OCI-LY1 (cell line): ENCODE measurements around the gene OR2G3.

Source experiments
- H2AFZ ChIP-seq: fragments of 200-600 bp; sonication (generic), shearing (Covaris generic); 2 replicates; pipeline ENCODE4 v1.6.0; 2014; ENCODE audit warnings: antibody characterized with exemption, mild to moderate bottlenecking, low read length
- H3F3A ChIP-seq: fragments of 200-600 bp; sonication (generic), shearing (Covaris generic); 2 replicates; pipeline ENCODE4 v1.6.0; 2014; ENCODE audit warnings: mild to moderate bottlenecking, antibody characterized with exemption, low read length, moderate library complexity; ENCODE audit not compliant: insufficient read depth
- H3K27ac ChIP-seq: fragments of 200-600 bp; sonication (generic); 2 replicates; pipeline ENCODE4 v1.5.1; 2014; ENCODE audit warnings: low read length, mixed run types, mild to moderate bottlenecking, low read depth; ENCODE audit not compliant: poor library complexity, severe bottlenecking
- H3K27me3 ChIP-seq: fragments of 200-600 bp; sonication (generic); 2 replicates; pipeline ENCODE4 v1.6.0; 2014; ENCODE audit warnings: antibody characterized with exemption, mild to moderate bottlenecking, low read length, moderate library complexity; ENCODE audit not compliant: insufficient read depth
- H3K36me3 ChIP-seq: fragments of 200-600 bp; sonication (generic); 2 replicates; pipeline ENCODE4 v1.6.1; 2014; ENCODE audit warnings: mild to moderate bottlenecking, antibody characterized with exemption, low read length, moderate library complexity, mixed read lengths; ENCODE audit not compliant: insufficient read depth
- H3K4me1 ChIP-seq: fragments of 200-600 bp; sonication (generic); 2 replicates; pipeline ENCODE4 v1.5.1; 2014; ENCODE audit warnings: mild to moderate bottlenecking, low read length, moderate library complexity; ENCODE audit not compliant: insufficient read depth, severe bottlenecking
- H3K4me2 ChIP-seq: fragments of 200-600 bp; sonication (generic), shearing (Covaris generic); 2 replicates; pipeline ENCODE4 v1.6.1; 2014; ENCODE audit warnings: low read length
- H3K4me3 ChIP-seq: fragments of 200-600 bp; sonication (generic); 2 replicates; pipeline ENCODE4 v1.5.1; 2014; ENCODE audit warnings: low read length, low read depth, mild to moderate bottlenecking, mixed read lengths; ENCODE audit not compliant: poor library complexity, severe bottlenecking
- H3K79me2 ChIP-seq: fragments of 200-600 bp; shearing (Covaris generic); 2 replicates; pipeline ENCODE4 v1.6.1; 2016; ENCODE audit warnings: mixed run types, low read length, mixed read lengths; ENCODE audit not compliant: insufficient read depth
- H3K9ac ChIP-seq: fragments of 200-600 bp; sonication (generic), shearing (Covaris generic); 2 replicates; pipeline ENCODE4 v1.6.1; 2014; ENCODE audit warnings: mild to moderate bottlenecking, low read length, mixed read lengths
- H3K9me2 ChIP-seq: fragments of 200-600 bp; sonication (generic), shearing (Covaris generic); 2 replicates; pipeline ENCODE4 v1.6.1; 2014; ENCODE audit warnings: low read depth, mild to moderate bottlenecking, low read length, mixed read lengths
- H3K9me3 ChIP-seq: fragments of 200-600 bp; shearing (Covaris generic); 2 replicates; pipeline ENCODE4 v1.6.1; 2014; ENCODE audit warnings: low read length, mixed read lengths
- H4K20me1 ChIP-seq: fragments of 200-600 bp; sonication (generic), shearing (Covaris generic); 2 replicates; pipeline ENCODE4 v1.6.0; 2016; ENCODE audit warnings: mild to moderate bottlenecking, low read length; ENCODE audit not compliant: insufficient read depth
- EZH2 ChIP-seq: fragments of 200-600 bp; sonication (generic), shearing (Covaris generic); IDR thresholded peaks from 2 replicates; pipeline ENCODE4 v1.8.0; 2017; ENCODE audit warnings: borderline replicate concordance, mixed run types, mild to moderate bottlenecking, antibody characterized with exemption, low read length, moderate library complexity, mixed read lengths
- TF ChIP-seq, protein P1 (sequence below): fragments of 200-600 bp; sonication (generic), shearing (Covaris generic); IDR thresholded peaks from 2 replicates; pipeline ENCODE4 v1.5.1; 2017; ENCODE audit warnings: mild to moderate bottlenecking, antibody characterized with exemption, low read length, moderate library complexity, mixed read lengths

OR2G3 gene

DNA sequence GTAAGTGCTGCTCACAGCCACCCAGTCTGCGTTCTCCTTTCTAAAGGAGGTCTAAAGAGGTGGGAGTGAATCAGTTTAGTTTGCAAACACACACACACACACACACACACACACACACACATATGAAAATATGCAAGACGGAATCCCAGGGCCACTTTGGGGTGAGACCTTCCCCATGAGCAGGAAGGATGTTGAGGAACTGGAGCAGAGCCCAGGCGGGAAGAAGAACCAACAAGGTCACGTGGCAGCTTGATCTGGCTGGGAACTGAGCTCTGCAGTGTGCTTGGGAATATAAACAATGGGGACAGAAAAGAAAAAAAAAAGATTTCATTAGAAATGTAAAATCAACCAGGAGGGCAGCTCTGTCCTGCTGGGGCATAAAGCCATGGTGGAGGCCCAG is 32.6 kb downstream of the OR2G3 start:
- Histone ChIP-seq H3K9me3 (no peaks in the 10 kb centered on the region), H3K4me2 (no peak overlapping the region), H4K20me1 (no peaks in the 10 kb centered on the region), H3K36me3 (no peaks in the 10 kb centered on the region), H3F3A (no peaks in the 10 kb centered on the region), H3K27ac (no peak overlapping the region), H3K4me1 (no peaks in the 10 kb centered on the region), H3K9ac (no peak overlapping the region), H3K27me3 (no peaks in the 10 kb centered on the region), H3K4me3 (no peak overlapping the region), H3K9me2 (no peaks in the 10 kb centered on the region), H3K79me2 (no peaks in the 10 kb centered on the region), H2AFZ (no peak overlapping the region)
- TF ChIP-seq, protein P1, sequence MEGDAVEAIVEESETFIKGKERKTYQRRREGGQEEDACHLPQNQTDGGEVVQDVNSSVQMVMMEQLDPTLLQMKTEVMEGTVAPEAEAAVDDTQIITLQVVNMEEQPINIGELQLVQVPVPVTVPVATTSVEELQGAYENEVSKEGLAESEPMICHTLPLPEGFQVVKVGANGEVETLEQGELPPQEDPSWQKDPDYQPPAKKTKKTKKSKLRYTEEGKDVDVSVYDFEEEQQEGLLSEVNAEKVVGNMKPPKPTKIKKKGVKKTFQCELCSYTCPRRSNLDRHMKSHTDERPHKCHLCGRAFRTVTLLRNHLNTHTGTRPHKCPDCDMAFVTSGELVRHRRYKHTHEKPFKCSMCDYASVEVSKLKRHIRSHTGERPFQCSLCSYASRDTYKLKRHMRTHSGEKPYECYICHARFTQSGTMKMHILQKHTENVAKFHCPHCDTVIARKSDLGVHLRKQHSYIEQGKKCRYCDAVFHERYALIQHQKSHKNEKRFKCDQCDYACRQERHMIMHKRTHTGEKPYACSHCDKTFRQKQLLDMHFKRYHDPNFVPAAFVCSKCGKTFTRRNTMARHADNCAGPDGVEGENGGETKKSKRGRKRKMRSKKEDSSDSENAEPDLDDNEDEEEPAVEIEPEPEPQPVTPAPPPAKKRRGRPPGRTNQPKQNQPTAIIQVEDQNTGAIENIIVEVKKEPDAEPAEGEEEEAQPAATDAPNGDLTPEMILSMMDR = no peak
- TF ChIP-seq EZH2 = no peak

DNA sequence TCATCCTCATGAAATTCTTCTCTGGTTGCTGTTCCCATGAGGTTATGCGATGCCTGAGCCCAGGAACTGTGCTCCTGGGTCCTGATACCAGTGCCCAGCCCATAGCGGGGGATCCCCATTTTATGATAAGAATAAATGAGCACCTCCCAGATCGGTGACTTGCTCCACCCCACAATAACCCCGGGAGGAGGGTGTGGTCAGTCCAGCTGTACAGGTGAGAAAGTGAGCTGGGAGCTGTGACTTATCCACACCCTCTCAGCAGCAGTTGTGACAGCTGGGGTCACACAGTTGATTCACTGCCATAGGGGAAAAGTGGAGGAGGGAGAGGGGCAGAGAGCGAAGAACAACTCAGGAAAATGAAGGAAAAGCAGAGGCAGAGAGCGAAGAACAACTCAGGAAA is 33.4 kb downstream of the OR2G3 start:
- no peak for TF ChIP-seq EZH2
- TF ChIP-seq, protein P1 = no peak
- Histone ChIP-seq H3K9me2 (no peaks in the 10 kb centered on the region), H3F3A (no peaks in the 10 kb centered on the region), H3K4me1 (no peaks in the 10 kb centered on the region), H3K36me3 (no peaks in the 10 kb centered on the region), H3K79me2 (no peaks in the 10 kb centered on the region), H3K4me2 (no peak overlapping the region), H3K9me3 (no peaks in the 10 kb centered on the region), H2AFZ (no peak overlapping the region), H3K27me3 (no peaks in the 10 kb centered on the region), H3K27ac (no peak overlapping the region), H4K20me1 (no peaks in the 10 kb centered on the region), H3K4me3 (no peak overlapping the region), H3K9ac (no peak overlapping the region)

- H3K4me1 ChIP-seq = no peaks in the 10 kb centered on the region
- H4K20me1 ChIP-seq = no peaks in the 10 kb centered on the region
- no peak overlapping the region for H3K4me2 ChIP-seq
- TF ChIP-seq, protein P1 = no peak
- TF ChIP-seq EZH2 = no peak
- H3K9me3 ChIP-seq = no peaks in the 10 kb centered on the region
- no peak overlapping the region for H3K27ac ChIP-seq
- H3K4me3 ChIP-seq = no peak overlapping the region
- H3K36me3 ChIP-seq = no peaks in the 10 kb centered on the region
- H3F3A ChIP-seq = no peaks in the 10 kb centered on the region
- H3K27me3 ChIP-seq = no peaks in the 10 kb centered on the region
- no peaks in the 10 kb centered on the region for H3K9me2 ChIP-seq
- H3K9ac ChIP-seq = no peak overlapping the region
- H3K79me2 ChIP-seq = no peaks in the 10 kb centered on the region
- no peak overlapping the region for H2AFZ ChIP-seq
These were observed 34.1 kb downstream of the OR2G3 start for GRCh38 chr1:247639381-247639981.
